A673 (cell line): ENCODE measurements around the gene GFPT1. TPM values are rescaled to one million over a fixed set of nuclear protein-coding genes. Genes with fewer than 3 reads are reported as not detected.

ENCODE experiments used
- BruUV-seq: library from RNA; stranded (reverse); fragments of 400-500 nt; replicated peaks from 2 replicates; lab custom pipeline; 2021; lab: Mats Ljungman, UMichigan
- CTCF ChIA-PET: fragments of 300-600 bp; sonication (Branson Sonifier 250); formaldehyde crosslinking; loops from one replicate; lab custom pipeline; 2022; ENCODE audit warnings: antibody characterized with exemption; lab: Charles Lee
- POLR2A ChIA-PET: fragments of 300-600 bp; sonication (Branson Sonifier 250); formaldehyde crosslinking; loops from one replicate; lab custom pipeline; 2022; ENCODE audit warnings: antibody characterized with exemption; ENCODE audit not compliant: low non-redundant PET; lab: Charles Lee
- DNase-seq: peaks from one replicate; pipeline ENCODE4 v3.0.0-alpha.2; 2015; ENCODE audit warnings: low spot score
- H3K27ac ChIP-seq: fragments of 200-600 bp; sonication (generic); 2 replicates; pipeline ENCODE4 v1.5.1; 2016; ENCODE audit warnings: mixed run types, low read depth, mild to moderate bottlenecking, mixed read lengths, antibody characterized with exemption, low read length; ENCODE audit not compliant: poor library complexity, severe bottlenecking
- H3K27me3 ChIP-seq: fragments of 200-600 bp; sonication (generic); replicated peaks from 2 replicates; pipeline ENCODE4 v1.6.1; 2017; ENCODE audit warnings: mixed run types, low read depth, mild to moderate bottlenecking, mixed read lengths, antibody characterized with exemption, low read length; ENCODE audit not compliant: insufficient read depth, poor library complexity
- H3K36me3 ChIP-seq: fragments of 200-600 bp; sonication (generic); 2 replicates; pipeline ENCODE4 v1.6.1; 2016; ENCODE audit warnings: mixed run types, mild to moderate bottlenecking, mixed read lengths, antibody characterized with exemption, low read length; ENCODE audit not compliant: insufficient read depth, poor library complexity, severe bottlenecking
- H3K4me1 ChIP-seq: fragments of 200-600 bp; sonication (generic); 2 replicates; pipeline ENCODE4 v1.6.1; 2017; ENCODE audit warnings: mixed run types, mild to moderate bottlenecking, mixed read lengths, antibody characterized with exemption, low read length; ENCODE audit not compliant: insufficient read depth, poor library complexity, severe bottlenecking
- H3K4me3 ChIP-seq: fragments of 200-600 bp; sonication (generic); 2 replicates; pipeline ENCODE4 v1.5.1; 2016; ENCODE audit warnings: low read depth, mixed run types, mild to moderate bottlenecking, mixed read lengths, low read length; ENCODE audit not compliant: poor library complexity, severe bottlenecking
- H3K9me3 ChIP-seq: fragments of 200-600 bp; sonication (generic); 2 replicates; pipeline ENCODE4 v1.6.1; 2016; ENCODE audit warnings: mixed run types, low read depth, mild to moderate bottlenecking, mixed read lengths, antibody characterized with exemption, low read length; ENCODE audit not compliant: poor library complexity, severe bottlenecking
- CTCF ChIP-seq: fragments of 300-800, 200-600 bp; sonication (generic); conservative IDR thresholded peaks from 2 replicates; pipeline ENCODE4 v1.5.1; 2017; ENCODE audit warnings: low read depth, mild to moderate bottlenecking, antibody characterized with exemption, low read length, moderate library complexity, mixed read lengths
- EZH2 ChIP-seq: fragments of 200-600 bp; sonication (generic); IDR thresholded peaks from 2 replicates; pipeline ENCODE4 v1.6.1; 2017; ENCODE audit warnings: borderline replicate concordance, low read depth, mild to moderate bottlenecking, mixed read lengths, antibody characterized with exemption, low read length; ENCODE audit not compliant: poor library complexity, severe bottlenecking
- intact Hi-C: fragments of 100-400 bp; cut with micrococcal nuclease; formaldehyde crosslinking; loops from one replicate; pipeline ENCODE4 v1.10.0; 2022; ENCODE audit not compliant: unreplicated experiment
- total RNA-seq: library from RNA; stranded (reverse); gene quantifications from 2 replicates; pipeline ENCODE4 v1.2.3, GENCODE V29; 2021

GFPT1 gene
- total RNA-seq, 1 experiment from 2014 or later: 53.0 TPM

- Histone ChIP-seq H3K4me1 (no peaks in the 10 kb centered on the region), H3K9me3 (no peaks in the 10 kb centered on the region), H3K27ac (no peak overlapping the region), H3K27me3 (no peaks in the 10 kb centered on the region), H3K4me3 (no peak overlapping the region), H3K36me3 (peaks cover 41% of the 10 kb centered on the region)
- intact Hi-C loops: no loop called here
- DNase-seq: no peak
- TF ChIP-seq CTCF (no peak), EZH2 (no peak)
- ChIA-PET POLR2A (no interaction called here), CTCF (no interaction called here)
- TSS peak; percentile 14 for BruUV-seq
Observed at GRCh38 chr2:69322631-69323030, 64.4 kb downstream of the GFPT1 start.

GRCh38 chr2:69316550-69316949, 70.5 kb downstream of the GFPT1 start:
- Histone ChIP-seq H3K9me3 (peaks cover 11% of the 10 kb centered on the region), H3K4me3 (no peak overlapping the region), H3K27me3 (no peaks in the 10 kb centered on the region), H3K27ac (no peak overlapping the region), H3K36me3 (peaks cover 8% of the 10 kb centered on the region), H3K4me1 (no peaks in the 10 kb centered on the region)
- BruUV-seq: no TSS peak
- ChIA-PET POLR2A (no interaction called here), CTCF (no interaction called here)
- intact Hi-C loops: no loop called here
- TF ChIP-seq CTCF (no peak), EZH2 (no peak)
- DNase-seq: no peak

- POLR2A ChIA-PET: no interaction called here
Observed at GRCh38 chr2:69315160-69315761, 71.8 kb downstream of the GFPT1 start.

More at GRCh38 chr2:69315160-69315761, 71.8 kb downstream of the GFPT1 start:
- H3K4me1 ChIP-seq: no peaks in the 10 kb centered on the region
- BruUV-seq: no TSS peak
- H3K36me3 ChIP-seq: peaks cover 4% of the 10 kb centered on the region
- DNase-seq: no peak
- H3K27ac ChIP-seq: no peak overlapping the region
- TF ChIP-seq EZH2: no peak
- no peak for TF ChIP-seq CTCF
- no peaks in the 10 kb centered on the region for H3K27me3 ChIP-seq
- intact Hi-C loops: no loop called here
- peaks cover 11% of the 10 kb centered on the region for H3K9me3 ChIP-seq
- no peak overlapping the region for H3K4me3 ChIP-seq
- CTCF ChIA-PET: no interaction called here
